ENCODE results near the gene NRN1L. TPM values are rescaled to one million over a fixed set of nuclear protein-coding genes. Genes with fewer than 3 reads are reported as not detected.
"Not testable (repeated sequence)": the region's sequence is repeated elsewhere in the genome, so short reads cannot be mapped to it uniquely, and the experiment has no call there.

Gene NRN1L
- total RNA-seq, 1 donor from 2014 or later, result not detected

GRCh38 chr16:67909056-67909742, 24.5 kb downstream of the NRN1L start:
- no peaks in the 10 kb centered on the region for H3K27me3 Mint-ChIP-seq (ENCODE audit: low read depth)
- H3K36me3 Mint-ChIP-seq (ENCODE audit: low read depth), result peaks cover 4% of the 10 kb centered on the region
- H3K9me3 Mint-ChIP-seq, result no peaks in the 10 kb centered on the region

DNA sequence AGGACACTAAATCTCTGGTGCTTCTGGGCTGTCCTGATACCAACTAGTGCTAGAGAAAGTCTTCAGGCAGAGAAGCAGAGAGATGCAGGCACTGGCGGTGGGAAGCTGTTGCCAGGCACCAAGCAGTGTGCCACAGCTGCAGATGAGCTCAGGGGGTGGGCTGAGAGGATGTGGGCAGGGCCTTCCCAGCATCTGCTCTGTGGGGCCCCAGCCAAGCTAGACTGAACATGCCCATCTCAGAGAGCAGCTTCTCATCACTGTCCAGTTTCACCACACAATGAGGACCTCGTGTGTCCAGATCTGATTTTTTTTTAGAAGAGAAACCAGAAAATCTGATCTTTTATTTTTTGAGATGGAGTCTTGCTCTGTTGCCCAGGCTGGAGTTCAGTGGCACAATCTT, 25.5 kb downstream of the NRN1L start:
- DNase-seq (ENCODE audit: low read depth, low spot score), result no peak
- Mint-ChIP-seq H3K4me1 (no peaks in the 10 kb centered on the region), H3K27me3 (ENCODE audit: low read depth) (no peaks in the 10 kb centered on the region), H3K4me3 (no peak overlapping the region), H3K36me3 (ENCODE audit: low read depth) (peaks cover 4% of the 10 kb centered on the region), H3K27ac (ENCODE audit: unreplicated experiment) (peak overlapping the region; percentile 90), H3K9me3 (no peaks in the 10 kb centered on the region)
- TF ChIP-seq, protein P1, sequence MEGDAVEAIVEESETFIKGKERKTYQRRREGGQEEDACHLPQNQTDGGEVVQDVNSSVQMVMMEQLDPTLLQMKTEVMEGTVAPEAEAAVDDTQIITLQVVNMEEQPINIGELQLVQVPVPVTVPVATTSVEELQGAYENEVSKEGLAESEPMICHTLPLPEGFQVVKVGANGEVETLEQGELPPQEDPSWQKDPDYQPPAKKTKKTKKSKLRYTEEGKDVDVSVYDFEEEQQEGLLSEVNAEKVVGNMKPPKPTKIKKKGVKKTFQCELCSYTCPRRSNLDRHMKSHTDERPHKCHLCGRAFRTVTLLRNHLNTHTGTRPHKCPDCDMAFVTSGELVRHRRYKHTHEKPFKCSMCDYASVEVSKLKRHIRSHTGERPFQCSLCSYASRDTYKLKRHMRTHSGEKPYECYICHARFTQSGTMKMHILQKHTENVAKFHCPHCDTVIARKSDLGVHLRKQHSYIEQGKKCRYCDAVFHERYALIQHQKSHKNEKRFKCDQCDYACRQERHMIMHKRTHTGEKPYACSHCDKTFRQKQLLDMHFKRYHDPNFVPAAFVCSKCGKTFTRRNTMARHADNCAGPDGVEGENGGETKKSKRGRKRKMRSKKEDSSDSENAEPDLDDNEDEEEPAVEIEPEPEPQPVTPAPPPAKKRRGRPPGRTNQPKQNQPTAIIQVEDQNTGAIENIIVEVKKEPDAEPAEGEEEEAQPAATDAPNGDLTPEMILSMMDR (conservative IDR thresholded peaks at IDR 0.05), result no peak

More at GRCh38 chr16:67909056-67909742, 24.5 kb downstream of the NRN1L start:
- H3K4me3 Mint-ChIP-seq, result no peak overlapping the region
- H3K4me1 Mint-ChIP-seq, result no peaks in the 10 kb centered on the region
- DNase-seq (ENCODE audit: low read depth, low spot score), result no peak
- no peak overlapping the region for H3K27ac Mint-ChIP-seq (ENCODE audit: unreplicated experiment)
- TF ChIP-seq, protein P1 (conservative IDR thresholded peaks at IDR 0.05), result no peak

GRCh38 chr16:67914758-67915495, 30.2 kb downstream of the NRN1L start:
- no peaks in the 10 kb centered on the region for H3K4me1 Mint-ChIP-seq
- H3K36me3 Mint-ChIP-seq (ENCODE audit: low read depth), result no peaks in the 10 kb centered on the region
- TF ChIP-seq, protein P1 (conservative IDR thresholded peaks at IDR 0.05), result no peak
- H3K4me3 Mint-ChIP-seq, result no peak overlapping the region
- DNase-seq (ENCODE audit: low read depth, low spot score), result no peak
- H3K27ac Mint-ChIP-seq (ENCODE audit: unreplicated experiment), result no peak overlapping the region
- H3K27me3 Mint-ChIP-seq (ENCODE audit: low read depth), result no peaks in the 10 kb centered on the region
- no peaks in the 10 kb centered on the region for H3K9me3 Mint-ChIP-seq

DNA sequence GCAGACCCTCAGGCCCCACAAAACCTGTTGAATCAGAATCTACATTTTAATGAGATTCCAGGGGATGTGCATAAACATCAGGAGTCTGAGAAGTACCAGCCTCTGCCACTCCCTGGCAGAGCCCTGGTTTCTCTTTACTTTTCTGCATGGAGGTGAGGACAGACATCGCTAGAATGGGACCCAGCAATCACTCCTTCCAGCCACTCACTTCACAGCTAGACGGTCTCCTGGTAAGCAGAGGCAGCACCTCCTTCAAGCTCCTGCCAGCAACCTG, 30.7 kb downstream of the NRN1L start:
- H3K9me3 Mint-ChIP-seq; DNase-seq (ENCODE audit: low read depth, low spot score); H3K36me3 Mint-ChIP-seq (ENCODE audit: low read depth); H3K4me3 Mint-ChIP-seq; H3K4me1 Mint-ChIP-seq; H3K27ac Mint-ChIP-seq (ENCODE audit: unreplicated experiment); H3K27me3 Mint-ChIP-seq (ENCODE audit: low read depth): not testable (repeated sequence)

DNA sequence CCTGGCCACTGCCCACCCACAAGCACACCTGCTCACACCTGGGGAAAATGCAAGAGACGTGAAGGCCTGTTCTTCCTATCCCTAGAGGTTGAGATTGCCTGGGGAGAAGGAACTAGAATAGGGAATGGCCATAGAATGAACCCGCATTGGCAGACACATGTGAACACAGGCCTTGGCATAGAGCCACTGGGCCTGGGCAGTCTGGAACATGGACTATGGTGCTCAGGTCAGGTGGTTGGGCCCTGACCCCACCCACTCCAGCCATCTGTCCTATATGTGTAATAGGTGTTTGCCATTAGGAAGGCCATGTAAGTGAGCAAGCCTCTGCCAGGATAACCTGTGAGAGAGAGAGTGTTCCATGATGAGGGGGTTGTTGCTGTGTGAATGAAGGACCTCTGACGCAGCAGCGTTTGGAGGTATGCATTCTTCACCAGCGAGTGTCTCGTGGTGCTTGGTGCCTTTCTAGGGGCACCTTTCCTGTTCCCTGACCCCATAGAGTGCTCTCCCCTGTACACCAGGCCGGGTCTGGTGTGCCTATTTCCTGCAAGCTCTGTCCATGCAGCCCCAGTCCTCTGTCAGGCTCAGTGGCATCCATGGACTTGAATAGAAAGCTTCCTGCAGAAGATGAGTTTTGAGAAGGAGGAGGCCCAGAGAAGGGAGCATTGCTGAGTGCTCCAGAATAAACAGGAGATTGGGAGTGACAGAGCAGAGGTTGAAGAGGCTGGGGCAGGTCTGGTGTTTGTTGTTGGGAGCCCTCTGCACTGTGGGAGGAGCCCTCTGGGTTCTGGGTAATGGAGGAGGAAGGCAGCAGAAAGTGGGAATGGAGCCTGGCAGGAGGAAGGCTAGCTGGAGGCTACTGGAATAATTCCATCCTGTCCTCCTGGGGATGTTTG, 31.4 kb downstream of the NRN1L start:
- Mint-ChIP-seq H3K4me1 (no peaks in the 10 kb centered on the region), H3K4me3 (no peak overlapping the region), H3K27me3 (ENCODE audit: low read depth) (no peaks in the 10 kb centered on the region), H3K9me3 (no peaks in the 10 kb centered on the region), H3K27ac (ENCODE audit: unreplicated experiment) (no peak overlapping the region), H3K36me3 (ENCODE audit: low read depth) (no peaks in the 10 kb centered on the region)
- TF ChIP-seq, protein P1 (conservative IDR thresholded peaks at IDR 0.05), result no peak
- DNase-seq (ENCODE audit: low read depth, low spot score), result no peak

Data from neural crest cell (in vitro differentiated cells).